ENCODE data around the gene SPRR2D. TPM values are rescaled to one million over a fixed set of nuclear protein-coding genes. Genes with fewer than 3 reads are reported as not detected.

SPRR2D gene
- total RNA-seq = not detected in 2 replicates
- long read RNA-seq = 0 reads

DNA sequence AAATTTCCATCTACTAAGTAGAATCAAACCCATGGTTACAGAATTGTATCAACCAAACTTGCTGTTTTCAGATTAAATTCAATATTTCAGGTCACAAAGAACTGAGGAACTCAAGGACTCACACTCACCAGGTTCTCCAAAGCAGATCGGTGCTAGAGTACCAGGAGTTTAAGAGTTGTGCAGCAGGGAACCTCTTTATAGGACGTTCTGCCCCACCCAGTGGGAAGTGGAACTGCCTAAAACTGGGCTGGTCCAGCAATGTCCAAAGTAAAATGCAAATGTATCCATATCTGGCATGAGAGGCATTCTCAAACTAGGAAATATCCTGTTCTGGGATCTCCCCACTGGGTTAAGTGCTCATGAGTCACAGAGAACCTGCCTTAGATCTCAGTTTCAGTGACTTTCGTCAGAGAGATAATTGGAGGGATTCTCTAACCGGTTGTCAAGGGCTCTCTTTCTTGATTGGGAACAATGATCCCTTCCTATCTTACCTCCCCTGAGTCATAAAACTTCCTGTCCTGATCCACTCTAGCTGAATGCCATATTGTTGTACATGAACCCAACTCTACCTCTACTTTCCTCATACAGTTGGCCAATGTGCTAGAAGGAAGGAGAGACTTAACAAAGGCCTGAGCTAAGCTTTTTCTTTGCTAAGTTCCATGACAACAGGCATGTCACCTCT lies at the start of gene SPRR2D:
Gene SPRR2D (minus strand): TSS at position 171 of the 682 bp plus-strand sequence. CDS start 774 bp downstream, outside the sequence.
- no peak within 1 kb of the TSS for H3K27ac Mint-ChIP-seq (ENCODE audit: unreplicated experiment)
- H3K4me3 Mint-ChIP-seq (ENCODE audit: unreplicated experiment) = no peak within 1 kb of the TSS
- H3K9me3 Mint-ChIP-seq (ENCODE audit: unreplicated experiment) = no peaks in the 10 kb centered on the region
- no peaks in the 10 kb centered on the region for H3K27me3 Mint-ChIP-seq (ENCODE audit: unreplicated experiment)
- no peaks in the 10 kb centered on the region for H3K4me1 Mint-ChIP-seq (ENCODE audit: unreplicated experiment)
- no peaks in the 10 kb centered on the region for H3K36me3 Mint-ChIP-seq (ENCODE audit: unreplicated experiment)
- TF ChIP-seq, protein P1, sequence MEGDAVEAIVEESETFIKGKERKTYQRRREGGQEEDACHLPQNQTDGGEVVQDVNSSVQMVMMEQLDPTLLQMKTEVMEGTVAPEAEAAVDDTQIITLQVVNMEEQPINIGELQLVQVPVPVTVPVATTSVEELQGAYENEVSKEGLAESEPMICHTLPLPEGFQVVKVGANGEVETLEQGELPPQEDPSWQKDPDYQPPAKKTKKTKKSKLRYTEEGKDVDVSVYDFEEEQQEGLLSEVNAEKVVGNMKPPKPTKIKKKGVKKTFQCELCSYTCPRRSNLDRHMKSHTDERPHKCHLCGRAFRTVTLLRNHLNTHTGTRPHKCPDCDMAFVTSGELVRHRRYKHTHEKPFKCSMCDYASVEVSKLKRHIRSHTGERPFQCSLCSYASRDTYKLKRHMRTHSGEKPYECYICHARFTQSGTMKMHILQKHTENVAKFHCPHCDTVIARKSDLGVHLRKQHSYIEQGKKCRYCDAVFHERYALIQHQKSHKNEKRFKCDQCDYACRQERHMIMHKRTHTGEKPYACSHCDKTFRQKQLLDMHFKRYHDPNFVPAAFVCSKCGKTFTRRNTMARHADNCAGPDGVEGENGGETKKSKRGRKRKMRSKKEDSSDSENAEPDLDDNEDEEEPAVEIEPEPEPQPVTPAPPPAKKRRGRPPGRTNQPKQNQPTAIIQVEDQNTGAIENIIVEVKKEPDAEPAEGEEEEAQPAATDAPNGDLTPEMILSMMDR (IDR thresholded peaks at IDR 0.05) = no peak
- DNase-seq (ENCODE audit: extremely low spot score, unreplicated experiment) = no peak

DNA sequence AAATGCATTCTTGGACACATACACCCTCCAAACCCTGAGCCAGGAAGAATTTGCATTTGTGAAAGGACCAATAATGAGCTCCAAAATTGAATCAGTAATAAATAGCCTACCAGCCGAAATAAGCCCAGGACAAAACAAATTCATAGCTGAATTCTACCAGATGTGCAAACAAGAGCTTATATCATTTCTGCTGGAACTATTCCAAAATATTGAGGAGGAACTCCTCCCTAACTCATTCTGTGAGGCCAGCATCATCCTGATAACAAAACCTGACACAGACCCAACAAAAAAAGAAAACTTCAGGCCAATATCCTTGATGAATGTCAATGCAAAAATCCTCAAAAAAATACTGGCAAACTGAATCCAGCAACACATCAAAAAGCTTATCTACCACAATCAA lies 46.7 kb upstream of the SPRR2D start:
- DNase-seq (ENCODE audit: extremely low spot score, unreplicated experiment) = no peak
- H3K36me3 Mint-ChIP-seq (ENCODE audit: unreplicated experiment) = no peaks in the 10 kb centered on the region
- no peaks in the 10 kb centered on the region for H3K27me3 Mint-ChIP-seq (ENCODE audit: unreplicated experiment)
- TF ChIP-seq, protein P1 (IDR thresholded peaks at IDR 0.05) = no peak
- no peaks in the 10 kb centered on the region for H3K4me1 Mint-ChIP-seq (ENCODE audit: unreplicated experiment)
- H3K9me3 Mint-ChIP-seq (ENCODE audit: unreplicated experiment) = no peaks in the 10 kb centered on the region
- H3K27ac Mint-ChIP-seq (ENCODE audit: unreplicated experiment) = no peak overlapping the region
- no peak overlapping the region for H3K4me3 Mint-ChIP-seq (ENCODE audit: unreplicated experiment)

DNA sequence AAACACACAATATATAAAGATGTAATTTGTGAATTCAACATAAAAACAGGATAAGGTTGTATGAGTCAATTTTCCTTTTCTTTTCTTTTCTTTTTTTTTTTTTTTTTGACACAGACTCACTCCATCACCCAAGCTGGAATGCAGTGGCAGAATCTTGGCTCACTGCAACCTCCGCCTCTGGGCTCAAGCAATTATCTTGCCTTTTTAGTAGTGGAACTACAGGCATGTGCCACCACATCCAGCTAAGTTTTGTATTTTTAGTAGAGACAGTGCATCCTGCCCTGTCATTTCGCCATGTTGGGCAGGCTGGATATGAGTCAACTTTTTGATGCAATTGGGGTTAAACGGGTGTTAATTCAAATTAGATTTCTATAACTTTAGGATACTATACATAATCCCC lies 40.8 kb upstream of the SPRR2D start:
- H3K36me3 Mint-ChIP-seq (ENCODE audit: unreplicated experiment) = no peaks in the 10 kb centered on the region
- H3K27ac Mint-ChIP-seq (ENCODE audit: unreplicated experiment) = no peak overlapping the region
- no peak for DNase-seq (ENCODE audit: extremely low spot score, unreplicated experiment)
- H3K4me3 Mint-ChIP-seq (ENCODE audit: unreplicated experiment) = no peak overlapping the region
- peaks cover 5% of the 10 kb centered on the region for H3K9me3 Mint-ChIP-seq (ENCODE audit: unreplicated experiment)
- TF ChIP-seq, protein P1 (IDR thresholded peaks at IDR 0.05) = no peak
- H3K27me3 Mint-ChIP-seq (ENCODE audit: unreplicated experiment) = no peaks in the 10 kb centered on the region
- no peaks in the 10 kb centered on the region for H3K4me1 Mint-ChIP-seq (ENCODE audit: unreplicated experiment)

DNA sequence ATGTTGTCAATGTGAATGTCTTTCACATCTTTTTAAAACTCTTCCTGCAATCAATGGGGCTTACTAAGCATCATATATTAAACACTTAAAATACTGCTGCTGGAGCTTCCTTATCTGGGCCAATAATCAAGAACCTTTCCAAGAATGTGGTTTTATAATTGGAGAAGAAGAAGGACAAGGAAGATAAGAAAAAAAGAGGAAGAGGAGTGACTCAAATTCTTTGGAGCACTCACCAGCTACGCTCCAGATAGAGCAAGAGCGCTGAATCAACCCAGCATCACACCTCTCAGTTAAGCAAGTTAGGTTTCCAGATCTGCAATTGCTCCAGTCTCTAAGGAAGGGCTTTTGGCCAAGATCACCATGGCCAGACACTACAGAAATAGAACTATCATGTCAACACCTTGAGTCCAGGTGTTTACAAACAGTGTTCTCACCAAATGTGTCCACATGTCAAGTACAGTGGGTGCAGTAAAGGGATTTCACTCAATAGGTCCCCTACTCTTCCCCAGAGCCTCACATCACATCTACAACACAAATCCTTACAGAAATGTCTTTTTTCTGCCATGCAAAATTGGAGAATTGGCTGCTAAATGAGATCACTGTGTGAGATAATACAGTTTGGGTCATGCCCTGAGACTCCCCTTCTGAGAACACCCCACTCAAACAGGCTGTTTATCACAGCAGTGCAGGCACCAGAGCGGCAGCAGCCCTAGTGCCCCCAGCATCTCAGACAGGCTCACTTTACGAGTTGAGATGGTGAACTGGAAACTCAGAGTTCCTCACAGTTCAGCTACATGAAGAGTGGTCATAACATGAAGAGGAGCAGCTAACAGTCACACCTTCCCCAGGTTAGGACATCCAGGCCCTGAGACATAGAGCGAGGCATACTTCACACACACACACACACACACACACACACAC lies 32.1 kb upstream of the SPRR2D start:
- no peak for DNase-seq (ENCODE audit: extremely low spot score, unreplicated experiment)
- H3K27me3 Mint-ChIP-seq (ENCODE audit: unreplicated experiment) = no peaks in the 10 kb centered on the region
- H3K4me1 Mint-ChIP-seq (ENCODE audit: unreplicated experiment) = no peaks in the 10 kb centered on the region
- no peak overlapping the region for H3K27ac Mint-ChIP-seq (ENCODE audit: unreplicated experiment)
- H3K4me3 Mint-ChIP-seq (ENCODE audit: unreplicated experiment) = no peak overlapping the region
- no peaks in the 10 kb centered on the region for H3K9me3 Mint-ChIP-seq (ENCODE audit: unreplicated experiment)
- H3K36me3 Mint-ChIP-seq (ENCODE audit: unreplicated experiment) = no peaks in the 10 kb centered on the region
- TF ChIP-seq, protein P1 (IDR thresholded peaks at IDR 0.05) = no peak

DNA sequence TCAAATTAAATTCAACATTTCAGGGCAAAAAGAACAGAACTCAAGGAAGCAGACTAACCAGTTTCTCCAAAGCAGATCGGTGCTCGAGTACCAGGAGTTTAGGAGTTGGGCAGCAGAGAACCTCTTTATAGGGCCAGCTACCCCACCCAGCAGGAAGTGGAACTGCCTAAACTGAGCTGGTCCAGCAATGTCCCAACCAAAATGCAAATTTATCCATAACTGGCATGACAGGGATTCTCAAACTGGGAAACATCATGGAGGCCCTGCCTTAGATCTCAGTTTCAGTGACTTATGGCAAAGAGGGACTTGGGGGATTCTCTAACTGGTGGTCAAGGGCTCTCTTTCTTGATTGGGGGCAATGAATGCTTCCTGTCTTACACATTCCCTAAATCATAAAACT lies 30.6 kb upstream of the SPRR2D start, which contains the start of gene SPRR2B:
Gene SPRR2B (minus strand): TSS at position 101 of the 400 bp plus-strand sequence. CDS start 772 bp downstream, outside the sequence.
- TF ChIP-seq, protein P1 (IDR thresholded peaks at IDR 0.05) = no peak
- Mint-ChIP-seq H3K4me3 (ENCODE audit: unreplicated experiment) (no peak within 1 kb of the TSS), H3K4me1 (ENCODE audit: unreplicated experiment) (no peaks in the 10 kb centered on the region), H3K36me3 (ENCODE audit: unreplicated experiment) (no peaks in the 10 kb centered on the region), H3K9me3 (ENCODE audit: unreplicated experiment) (no peaks in the 10 kb centered on the region), H3K27ac (ENCODE audit: unreplicated experiment) (no peak within 1 kb of the TSS), H3K27me3 (ENCODE audit: unreplicated experiment) (no peaks in the 10 kb centered on the region)
- DNase-seq (ENCODE audit: extremely low spot score, unreplicated experiment) = no peak

All from osteocyte (in vitro differentiated cells).